ENCODE measurements around the gene ZNF426.
"Not testable (repeated sequence)": the region's sequence is repeated elsewhere in the genome, so short reads cannot be mapped to it uniquely, and the experiment has no call there.

Gene ZNF426

DNA sequence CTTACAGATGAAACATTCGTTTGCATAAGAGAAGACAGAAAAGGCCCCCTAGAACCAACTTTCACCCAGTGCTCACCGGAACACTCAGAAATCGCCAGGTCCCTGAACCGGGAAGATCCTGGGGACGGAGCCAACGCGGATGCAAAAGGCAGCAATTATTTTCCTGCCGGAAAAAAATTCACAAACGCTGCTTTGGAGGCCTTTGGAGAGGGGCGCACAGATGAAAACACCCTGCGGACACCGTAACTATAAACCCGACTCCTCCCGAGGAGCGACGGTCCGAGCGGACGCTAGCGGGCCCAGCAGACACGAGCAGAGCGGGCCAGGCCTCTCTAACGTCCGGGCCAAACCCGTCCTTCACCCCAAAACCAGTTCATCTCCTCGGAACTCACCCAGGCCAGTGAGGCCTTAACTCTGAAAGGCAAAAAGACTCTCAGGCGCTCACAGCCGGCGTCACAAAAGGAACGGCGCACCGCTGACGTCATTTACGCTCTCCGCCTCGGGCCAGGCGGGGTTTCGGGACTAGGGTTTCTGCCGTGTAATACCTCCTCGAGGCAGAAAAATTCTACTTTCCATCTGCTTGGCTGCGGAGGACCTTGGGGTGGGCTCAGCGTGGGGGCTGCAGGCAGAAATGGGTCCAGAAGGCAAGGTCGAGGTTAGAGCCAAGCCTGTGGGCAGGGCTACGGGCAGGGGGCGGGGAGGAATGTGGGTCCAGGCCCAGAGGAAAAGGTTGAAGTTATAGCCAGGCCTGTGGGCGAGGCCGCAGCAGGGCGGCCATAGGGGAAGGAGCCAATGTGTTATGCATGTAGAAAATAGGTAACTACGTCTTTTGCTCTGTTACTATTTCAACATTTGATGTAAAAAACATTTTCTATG, at the start of gene ZNF426:
ZNF426 (minus strand) TSS at position 463 of the 876 bp plus-strand sequence. CDS start 2,413 bp downstream, outside the sequence.
- DNase-seq (ENCODE audit: low read depth, low spot score), result peak; percentile 97

DNA sequence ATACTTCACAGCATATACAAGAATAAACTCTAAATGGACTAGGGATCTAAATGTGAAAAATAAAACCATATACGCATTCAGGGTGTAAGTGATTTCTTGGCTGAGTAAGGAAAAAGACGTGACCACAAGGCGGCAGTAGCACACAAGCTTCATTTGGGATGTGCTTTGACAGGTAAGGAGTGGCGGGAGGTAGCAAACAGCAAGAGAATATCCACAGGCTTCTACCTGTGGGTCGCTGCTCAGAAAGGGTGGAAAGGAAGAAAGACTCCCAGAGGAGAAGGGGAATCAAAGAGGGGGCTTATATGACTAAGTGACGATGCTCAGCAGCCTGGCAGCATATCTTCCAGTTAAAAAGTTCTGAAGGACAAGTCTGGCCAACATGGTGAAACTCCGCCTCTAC, 48.3 kb upstream of the ZNF426 start:
- DNase-seq (ENCODE audit: low read depth, low spot score), result peak; percentile 69

DNA sequence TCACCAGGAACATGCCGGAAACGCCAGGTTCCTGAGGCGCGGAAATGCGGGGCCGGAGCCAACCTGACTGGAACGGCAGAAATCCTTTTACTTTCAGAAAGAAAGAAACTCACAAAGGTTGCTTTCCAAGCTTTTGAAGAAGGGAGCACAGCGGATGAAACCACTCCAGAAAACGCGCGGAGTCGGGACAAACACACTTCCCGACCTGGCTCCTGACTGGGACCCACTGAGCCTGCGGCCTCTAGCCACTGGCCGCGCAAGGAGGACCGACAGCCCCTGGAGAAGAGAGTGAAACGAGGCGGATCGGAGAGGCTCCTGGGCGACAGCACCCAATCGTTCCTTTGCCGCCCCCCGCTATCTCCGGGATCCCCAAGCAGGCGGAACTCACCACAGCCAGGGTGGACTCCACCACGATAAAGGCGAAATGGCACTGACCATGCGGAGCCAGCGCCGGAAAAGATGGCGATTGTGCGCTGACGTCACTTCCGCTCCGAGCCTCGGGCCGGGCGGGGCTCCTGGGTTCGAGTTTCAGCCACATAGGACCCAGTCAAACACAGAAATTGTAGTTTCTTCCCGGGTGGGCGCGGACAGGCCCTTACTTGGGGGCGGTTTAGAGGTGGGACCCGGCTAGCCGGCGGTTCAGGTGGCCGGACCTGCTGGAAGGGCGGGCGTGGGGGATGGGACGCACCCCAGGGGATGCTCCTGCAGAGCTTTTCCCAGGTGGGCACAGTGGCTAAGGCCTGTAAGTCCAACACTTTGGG, 45.8 kb upstream of the ZNF426 start, which contains the start of gene ZNF121:
ZNF121 (minus strand) TSS at position 432 of the 761 bp plus-strand sequence. CDS start 16,407 bp downstream, outside the sequence.
- DNase-seq (ENCODE audit: low read depth, low spot score), result peak; percentile 94

DNA sequence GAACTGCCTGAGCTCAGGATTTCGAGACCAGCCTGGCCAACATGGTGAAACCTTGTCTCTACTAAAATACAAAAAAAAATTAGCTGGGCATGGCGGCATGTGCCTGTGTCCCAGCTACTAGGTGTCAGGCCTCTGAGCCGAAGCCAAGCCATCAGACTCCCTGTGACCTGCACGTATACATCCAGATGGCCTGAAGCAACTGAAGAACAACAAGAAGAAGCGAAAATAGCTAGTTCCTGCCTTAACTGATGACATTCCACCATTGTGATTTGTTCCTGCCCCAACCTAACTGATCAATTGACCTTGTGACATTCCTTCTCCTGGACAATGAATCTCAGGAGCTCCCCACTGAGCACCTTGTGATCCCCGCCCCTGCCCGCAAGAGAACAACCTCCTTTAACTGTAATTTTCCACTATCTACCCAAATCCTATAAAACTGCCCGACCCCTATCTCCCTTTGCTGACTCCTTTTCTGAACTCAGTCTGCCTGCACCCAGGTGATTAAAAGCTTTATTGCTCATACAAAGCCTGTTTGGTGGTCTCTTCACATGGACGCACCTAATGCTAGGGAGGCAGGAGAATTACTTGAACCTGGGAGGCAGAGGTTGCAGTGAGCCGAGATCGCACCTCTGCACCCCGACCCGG, 43.8 kb upstream of the ZNF426 start:
- DNase-seq (ENCODE audit: low read depth, low spot score), result not testable (repeated sequence)

DNA sequence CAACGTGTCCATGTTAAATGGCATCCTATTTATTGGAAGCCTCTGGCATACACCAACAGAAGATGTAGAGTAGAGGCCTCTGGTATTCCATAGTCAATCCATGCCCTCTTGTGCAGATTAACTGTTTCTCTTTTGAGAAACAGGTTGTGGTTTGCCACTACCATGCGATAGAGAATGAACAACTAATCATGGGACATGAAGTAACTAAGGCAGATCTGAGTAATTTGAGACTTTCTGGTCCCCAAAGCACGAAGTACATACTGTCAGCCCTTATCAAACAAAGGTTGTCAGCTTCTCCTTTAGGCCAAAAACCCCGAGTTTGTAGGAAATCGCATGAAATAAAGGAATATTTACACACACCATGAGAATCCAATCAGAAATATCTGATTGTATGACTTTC, 42.3 kb upstream of the ZNF426 start:
- DNase-seq (ENCODE audit: low read depth, low spot score), result no peak

GRCh38 chr19:9570255-9570654, 31.8 kb upstream of the ZNF426 start:
- DNase-seq (ENCODE audit: low read depth, low spot score), result no peak

DNA sequence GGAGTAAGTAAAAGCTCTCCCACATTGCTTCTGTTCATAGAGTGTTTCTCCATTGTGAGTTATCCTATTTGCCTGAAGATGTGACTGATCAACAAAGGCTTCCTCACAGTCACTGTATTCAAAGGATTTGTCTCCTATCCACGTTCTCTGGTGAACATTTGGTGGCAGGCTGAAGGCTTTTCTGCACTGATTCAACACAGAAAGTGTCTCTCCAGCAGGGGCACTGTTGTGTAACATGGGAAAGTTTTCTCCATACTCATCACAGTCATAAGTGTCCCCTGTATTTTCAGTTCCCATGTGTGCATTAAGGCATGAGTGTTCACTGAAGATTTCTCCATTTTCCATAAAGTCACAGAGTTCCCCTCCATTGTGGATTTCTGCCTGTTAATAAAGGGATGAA, 28.3 kb upstream of the ZNF426 start:
- no peak for DNase-seq (ENCODE audit: low read depth, low spot score)

DNA sequence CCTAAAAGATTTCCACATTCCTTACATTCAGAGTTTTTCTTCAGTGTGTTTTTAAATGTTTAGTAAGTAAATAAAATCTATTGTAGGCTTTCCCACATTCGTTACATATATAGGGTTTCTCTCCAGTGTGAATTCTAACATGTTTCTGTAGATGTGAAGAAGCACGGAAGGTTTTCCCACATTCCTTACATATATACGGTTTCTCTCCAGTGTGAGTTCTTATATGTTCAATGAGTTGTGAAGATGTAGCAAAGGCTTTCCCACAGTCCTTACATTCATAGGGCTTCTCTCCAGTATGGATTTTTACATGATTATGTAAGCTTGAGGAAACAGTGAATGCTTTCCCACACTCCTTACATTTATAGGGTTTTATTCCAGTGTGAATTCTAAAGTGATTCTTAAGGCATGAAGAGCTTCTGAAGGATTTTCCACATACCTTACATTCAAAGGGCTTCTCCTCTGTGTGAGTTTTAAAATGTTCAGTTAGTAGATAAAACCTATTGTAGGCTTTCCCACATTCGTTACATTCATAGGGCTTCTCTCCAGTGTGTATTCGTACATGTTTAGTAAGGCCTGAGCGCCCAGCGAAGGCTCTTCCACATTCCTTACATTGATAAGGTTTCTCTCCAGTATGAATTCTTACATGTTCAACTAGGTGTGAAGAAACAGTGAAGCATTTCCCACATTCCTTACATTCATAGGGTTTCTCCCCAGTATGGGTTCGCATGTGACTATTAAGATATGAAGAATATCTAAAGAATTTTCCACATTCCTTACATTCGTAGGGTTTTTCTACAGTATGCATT, 27.7 kb upstream of the ZNF426 start:
- DNase-seq (ENCODE audit: low read depth, low spot score), result no peak

GRCh38 chr19:9552536-9553274, 14.3 kb upstream of the ZNF426 start:
- no peak for DNase-seq (ENCODE audit: low read depth, low spot score)

DNA sequence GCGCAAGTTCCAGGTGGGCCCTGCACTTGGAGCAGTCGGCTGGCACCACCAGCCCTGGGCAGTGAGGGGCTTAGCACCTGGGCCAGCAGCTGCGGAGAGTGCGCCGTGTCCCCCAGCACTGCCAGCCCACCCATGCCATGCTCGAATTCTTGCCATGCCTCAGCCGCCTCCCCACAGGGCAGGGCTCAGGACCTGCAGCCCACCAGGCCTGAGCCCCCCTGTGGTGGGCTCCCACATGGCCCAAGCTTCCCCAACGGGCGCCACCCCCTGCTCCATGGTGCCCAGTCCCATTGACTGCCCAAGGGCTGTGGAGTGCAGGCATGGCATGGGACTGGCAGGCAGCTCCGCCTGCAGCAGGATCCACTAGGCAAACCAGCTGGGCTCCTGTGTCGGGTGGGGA, 9.4 kb upstream of the ZNF426 start:
- DNase-seq (ENCODE audit: low read depth, low spot score), result no peak

DNA sequence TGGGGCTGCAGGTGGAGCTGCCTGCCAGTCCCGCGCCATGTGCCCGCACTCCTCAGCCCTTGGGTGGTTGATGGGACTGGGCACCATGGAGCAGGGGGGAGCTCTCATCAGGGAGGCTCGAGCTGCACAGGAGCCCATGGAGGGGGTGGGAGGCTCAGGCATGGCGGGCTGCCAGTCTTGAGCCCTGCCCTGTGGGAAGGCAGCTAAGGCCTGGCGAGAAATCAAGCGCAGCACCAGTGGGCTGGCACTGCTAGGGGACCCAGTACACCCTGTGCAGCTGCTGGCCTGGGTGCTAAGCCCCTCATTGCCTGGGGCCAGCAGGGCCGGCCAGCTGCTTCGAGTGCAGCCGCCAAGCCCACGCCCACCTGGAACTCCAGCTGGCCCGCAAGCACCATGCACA, 2.8 kb upstream of the ZNF426 start:
- DNase-seq (ENCODE audit: low read depth, low spot score), result not testable (repeated sequence)

DNA sequence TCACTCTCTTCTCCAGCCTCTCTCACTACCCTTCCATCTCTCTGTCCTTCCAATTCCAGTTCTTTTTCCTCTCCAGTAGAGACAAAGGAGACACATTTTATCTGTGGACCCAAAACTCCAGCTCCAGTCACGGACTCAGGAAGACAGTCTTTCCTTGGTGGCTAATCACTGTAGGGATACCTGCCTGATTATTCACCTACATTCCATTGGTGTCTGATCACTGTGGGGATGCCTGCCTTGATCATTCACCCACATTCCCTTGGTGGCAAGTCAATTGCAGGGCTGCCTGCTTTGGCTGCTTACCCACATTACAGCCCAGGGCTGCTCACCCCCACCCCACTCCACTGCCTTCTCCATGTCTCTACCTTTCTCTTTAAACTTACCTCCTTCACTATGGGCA, 1.5 kb upstream of the ZNF426 start:
- DNase-seq (ENCODE audit: low read depth, low spot score), result peak; percentile 2

GRCh38 chr19:9539201-9539600, 756 bp upstream of the ZNF426 start:
- not testable (repeated sequence) for DNase-seq (ENCODE audit: low read depth, low spot score)

DNA sequence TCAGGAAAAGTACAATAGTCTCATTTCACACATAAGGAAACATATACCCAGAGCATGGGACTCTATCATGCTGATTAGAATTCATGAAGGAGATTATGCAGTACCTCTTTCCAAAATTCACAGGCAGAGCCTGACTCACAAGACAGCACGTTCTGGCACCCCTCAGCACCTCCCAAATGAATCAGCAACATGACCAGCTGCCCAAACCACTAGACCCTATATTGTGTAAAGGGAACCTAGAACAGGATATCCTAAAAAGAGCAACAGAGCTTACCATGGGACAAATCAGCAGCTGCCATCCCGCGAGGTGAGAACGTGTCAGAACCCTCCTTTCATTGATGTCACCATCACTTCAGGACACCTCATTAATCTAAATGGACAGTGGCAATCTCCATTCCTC, 2.5 kb downstream of the ZNF426 start:
- DNase-seq (ENCODE audit: low read depth, low spot score), result no peak

DNA sequence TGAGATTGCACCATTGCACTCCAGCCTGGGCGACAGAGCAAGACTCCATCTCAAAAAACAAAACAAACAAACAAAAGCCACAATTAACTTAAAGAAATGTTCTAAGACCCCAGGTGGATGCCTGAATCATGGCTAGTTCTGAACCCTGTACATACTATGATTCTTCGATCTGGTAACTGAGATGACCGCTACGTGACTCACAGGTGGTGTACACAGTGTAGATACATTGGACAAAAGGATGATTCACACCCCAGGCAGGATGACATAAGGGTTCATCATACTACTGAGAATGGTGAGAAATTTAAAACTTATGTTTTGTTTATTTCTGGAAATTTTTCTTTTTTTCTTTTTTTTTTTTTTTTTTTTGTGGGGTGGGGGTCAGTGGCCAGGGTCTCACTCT, 6.5 kb downstream of the ZNF426 start:
- no peak for DNase-seq (ENCODE audit: low read depth, low spot score)

GRCh38 chr19:9528757-9529336, 9.6 kb downstream of the ZNF426 start:
- no peak for DNase-seq (ENCODE audit: low read depth, low spot score)

DNA sequence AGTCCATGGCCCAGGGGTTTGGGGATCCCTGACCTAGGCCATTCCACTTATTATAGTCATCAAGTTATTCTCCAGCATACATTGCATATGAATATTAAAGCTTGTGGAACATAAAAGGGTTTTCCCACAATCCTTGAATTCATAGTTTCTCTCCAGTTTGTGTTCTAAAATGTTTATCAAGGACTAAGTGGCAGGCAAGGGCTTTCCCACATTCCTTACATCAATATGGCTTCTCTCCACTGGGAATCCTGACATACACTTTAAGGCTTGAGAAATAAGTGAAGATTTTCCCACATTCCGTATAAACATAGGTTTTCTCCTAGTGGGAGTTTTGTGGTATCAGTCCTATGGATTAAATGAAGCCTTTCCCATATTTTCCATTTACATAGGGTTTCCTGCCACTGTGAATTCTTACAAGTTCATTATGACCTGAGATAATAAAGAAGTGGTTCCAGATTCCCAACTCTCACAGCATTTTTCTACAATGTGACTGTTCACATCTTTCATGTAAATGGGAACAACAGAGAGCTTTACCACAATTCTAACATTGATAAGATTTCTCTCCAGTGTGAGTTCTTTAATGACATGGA, 14.5 kb downstream of the ZNF426 start:
- no peak for DNase-seq (ENCODE audit: low read depth, low spot score)

DNA sequence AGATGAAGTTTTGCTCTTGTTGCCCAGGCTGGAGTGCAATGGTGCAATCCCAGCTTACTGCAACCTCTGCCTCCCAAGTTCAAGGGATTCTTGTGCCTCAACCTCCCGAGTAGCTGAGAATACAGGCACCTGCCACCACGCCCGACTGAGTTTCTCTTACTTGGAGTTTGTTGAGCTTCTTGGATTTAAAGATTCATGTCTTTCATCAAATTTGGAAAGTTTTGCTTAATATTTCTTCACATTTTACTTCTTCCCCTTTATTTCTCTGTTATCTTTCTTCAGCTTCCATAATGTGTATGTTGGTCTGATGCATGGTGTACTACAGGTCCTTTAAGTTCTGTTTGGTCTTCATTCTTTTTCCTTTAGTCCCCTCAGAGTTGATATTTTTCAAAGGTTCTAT, 31.2 kb downstream of the ZNF426 start:
- DNase-seq (ENCODE audit: low read depth, low spot score), result no peak

- no peak for DNase-seq (ENCODE audit: low read depth, low spot score)
These were observed 37.6 kb downstream of the ZNF426 start for GRCh38 chr19:9500796-9501195.

Data from astrocyte of the hippocampus (primary cell).